HL-60 (cell line): Measurements from ENCODE around the gene SH3BP4.

Source experiments
- POLR2AphosphoS5 ChIP-seq: IDR thresholded peaks from 2 replicates; pipeline ENCODE4 v1.6.1; 2012; ENCODE audit warnings: low read depth
- TF ChIP-seq, protein P1 (sequence below): IDR thresholded peaks from one replicate; pipeline ENCODE4 v1.5.1; 2011; ENCODE audit warnings: low read length, control low read depth, inconsistent platforms; ENCODE audit not compliant: insufficient read depth
- TF ChIP-seq, protein P2 (sequence below): IDR thresholded peaks from 2 replicates; pipeline ENCODE4 v1.6.1; 2012; ENCODE audit warnings: low read depth; ENCODE audit not compliant: insufficient replicate concordance

DNA sequence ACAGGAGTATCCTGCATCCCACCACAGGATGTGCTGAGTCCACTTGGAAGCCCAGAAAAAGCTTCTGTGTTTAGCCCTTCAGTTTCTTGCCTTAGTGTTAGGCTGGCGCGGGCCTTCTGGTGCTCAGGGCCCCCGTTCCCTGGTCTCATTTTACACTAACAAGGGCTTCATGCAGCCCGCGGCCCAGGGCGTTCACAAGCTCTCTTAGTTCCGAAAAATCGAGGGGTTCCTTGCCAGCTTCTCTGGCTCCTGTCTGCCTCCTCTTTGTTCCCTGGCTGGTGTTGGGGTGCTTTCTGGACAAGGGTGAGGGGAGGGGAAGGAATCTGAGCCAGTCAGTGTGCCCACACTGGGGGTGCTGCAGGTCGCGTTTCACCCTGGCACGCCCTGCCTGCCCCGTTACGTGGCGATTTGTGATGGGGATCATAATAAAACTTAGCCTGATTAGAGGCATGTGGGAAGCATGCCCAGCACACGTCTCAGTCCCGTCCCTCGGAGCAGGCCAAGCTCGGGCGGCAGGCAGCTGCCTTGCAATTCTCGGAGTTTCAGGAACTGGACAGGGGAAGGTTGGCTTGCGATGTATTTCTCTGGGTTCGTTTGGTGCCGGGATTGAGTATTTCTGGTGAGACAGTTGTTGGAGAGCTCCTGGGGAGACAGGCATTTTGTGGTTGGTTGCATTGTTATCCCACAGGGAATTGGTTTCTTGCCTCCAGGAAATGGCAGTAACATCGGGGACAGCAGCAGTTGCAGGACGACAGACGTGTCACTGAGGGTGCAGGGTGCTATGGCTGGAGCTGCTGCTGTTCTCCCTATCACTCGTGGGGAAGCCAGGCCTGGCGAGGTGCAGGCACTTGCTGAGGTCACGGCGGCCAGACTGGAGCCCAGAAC is 22.9 kb downstream of the SH3BP4 start:
- TF ChIP-seq, protein P1, sequence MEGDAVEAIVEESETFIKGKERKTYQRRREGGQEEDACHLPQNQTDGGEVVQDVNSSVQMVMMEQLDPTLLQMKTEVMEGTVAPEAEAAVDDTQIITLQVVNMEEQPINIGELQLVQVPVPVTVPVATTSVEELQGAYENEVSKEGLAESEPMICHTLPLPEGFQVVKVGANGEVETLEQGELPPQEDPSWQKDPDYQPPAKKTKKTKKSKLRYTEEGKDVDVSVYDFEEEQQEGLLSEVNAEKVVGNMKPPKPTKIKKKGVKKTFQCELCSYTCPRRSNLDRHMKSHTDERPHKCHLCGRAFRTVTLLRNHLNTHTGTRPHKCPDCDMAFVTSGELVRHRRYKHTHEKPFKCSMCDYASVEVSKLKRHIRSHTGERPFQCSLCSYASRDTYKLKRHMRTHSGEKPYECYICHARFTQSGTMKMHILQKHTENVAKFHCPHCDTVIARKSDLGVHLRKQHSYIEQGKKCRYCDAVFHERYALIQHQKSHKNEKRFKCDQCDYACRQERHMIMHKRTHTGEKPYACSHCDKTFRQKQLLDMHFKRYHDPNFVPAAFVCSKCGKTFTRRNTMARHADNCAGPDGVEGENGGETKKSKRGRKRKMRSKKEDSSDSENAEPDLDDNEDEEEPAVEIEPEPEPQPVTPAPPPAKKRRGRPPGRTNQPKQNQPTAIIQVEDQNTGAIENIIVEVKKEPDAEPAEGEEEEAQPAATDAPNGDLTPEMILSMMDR: no peak
- TF ChIP-seq POLR2AphosphoS5: no peak
- TF ChIP-seq, protein P2, sequence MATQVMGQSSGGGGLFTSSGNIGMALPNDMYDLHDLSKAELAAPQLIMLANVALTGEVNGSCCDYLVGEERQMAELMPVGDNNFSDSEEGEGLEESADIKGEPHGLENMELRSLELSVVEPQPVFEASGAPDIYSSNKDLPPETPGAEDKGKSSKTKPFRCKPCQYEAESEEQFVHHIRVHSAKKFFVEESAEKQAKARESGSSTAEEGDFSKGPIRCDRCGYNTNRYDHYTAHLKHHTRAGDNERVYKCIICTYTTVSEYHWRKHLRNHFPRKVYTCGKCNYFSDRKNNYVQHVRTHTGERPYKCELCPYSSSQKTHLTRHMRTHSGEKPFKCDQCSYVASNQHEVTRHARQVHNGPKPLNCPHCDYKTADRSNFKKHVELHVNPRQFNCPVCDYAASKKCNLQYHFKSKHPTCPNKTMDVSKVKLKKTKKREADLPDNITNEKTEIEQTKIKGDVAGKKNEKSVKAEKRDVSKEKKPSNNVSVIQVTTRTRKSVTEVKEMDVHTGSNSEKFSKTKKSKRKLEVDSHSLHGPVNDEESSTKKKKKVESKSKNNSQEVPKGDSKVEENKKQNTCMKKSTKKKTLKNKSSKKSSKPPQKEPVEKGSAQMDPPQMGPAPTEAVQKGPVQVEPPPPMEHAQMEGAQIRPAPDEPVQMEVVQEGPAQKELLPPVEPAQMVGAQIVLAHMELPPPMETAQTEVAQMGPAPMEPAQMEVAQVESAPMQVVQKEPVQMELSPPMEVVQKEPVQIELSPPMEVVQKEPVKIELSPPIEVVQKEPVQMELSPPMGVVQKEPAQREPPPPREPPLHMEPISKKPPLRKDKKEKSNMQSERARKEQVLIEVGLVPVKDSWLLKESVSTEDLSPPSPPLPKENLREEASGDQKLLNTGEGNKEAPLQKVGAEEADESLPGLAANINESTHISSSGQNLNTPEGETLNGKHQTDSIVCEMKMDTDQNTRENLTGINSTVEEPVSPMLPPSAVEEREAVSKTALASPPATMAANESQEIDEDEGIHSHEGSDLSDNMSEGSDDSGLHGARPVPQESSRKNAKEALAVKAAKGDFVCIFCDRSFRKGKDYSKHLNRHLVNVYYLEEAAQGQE: no peak
